ENCODE results near the gene PSKH1.

PSKH1 gene

GRCh38 chr16:67963662-67964321 is 70.7 kb downstream of the PSKH1 start:
- no peak for TF ChIP-seq CTCF (IDR thresholded peaks at IDR 0.05)
- H2AFZ ChIP-seq = no peak overlapping the region
- no peaks in the 10 kb centered on the region for H3K9me3 ChIP-seq (ENCODE audit: control insufficient read depth, low read length)
- peaks cover 51% of the 10 kb centered on the region for H3K4me1 ChIP-seq
- H3K36me3 ChIP-seq (ENCODE audit: control insufficient read depth, insufficient read depth, low read length) = no peaks in the 10 kb centered on the region
- no peaks in the 10 kb centered on the region for H3K27me3 ChIP-seq (ENCODE audit: control insufficient read depth, insufficient read depth, low read length)
- no peak overlapping the region for H3K4me3 ChIP-seq (ENCODE audit: low read depth, low read length)
- H3K27ac ChIP-seq = peak overlapping the region; percentile 70
- H3K79me2 ChIP-seq = peaks cover 25% of the 10 kb centered on the region
- no peak overlapping the region for H3K9ac ChIP-seq
- no peak overlapping the region for H3K4me2 ChIP-seq (ENCODE audit: low read length)

DNA sequence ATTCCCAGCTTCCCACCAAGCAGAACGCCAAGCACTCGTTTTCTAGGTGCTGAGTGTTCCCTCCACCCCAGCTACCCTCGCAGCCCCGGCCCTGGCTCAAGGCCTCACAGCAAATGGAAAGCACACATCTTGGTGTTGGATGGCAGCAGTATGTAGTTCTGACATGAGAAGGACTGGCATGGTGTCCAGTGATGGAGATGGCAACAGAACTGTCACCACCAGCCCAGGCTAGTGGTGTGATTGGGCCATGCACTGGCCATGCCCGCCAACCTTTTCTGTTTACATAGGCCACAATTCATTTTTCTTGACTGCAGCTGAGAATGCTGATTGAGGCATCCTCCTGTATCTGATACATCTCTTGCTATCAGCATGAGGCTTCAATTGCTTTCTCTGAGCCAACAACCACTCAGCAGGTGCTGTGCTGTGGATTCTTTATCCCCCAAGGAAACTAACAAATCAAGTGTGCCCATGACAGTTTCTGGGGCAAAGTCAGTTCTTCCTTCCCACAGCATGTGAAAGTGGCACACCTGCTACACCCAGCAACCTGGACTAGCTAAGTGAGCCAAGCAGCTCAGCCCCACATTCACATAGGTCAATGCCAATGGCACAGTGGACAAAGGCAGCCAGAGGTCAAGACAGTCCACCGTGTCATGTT is 71.5 kb downstream of the PSKH1 start:
- peaks cover 25% of the 10 kb centered on the region for H3K79me2 ChIP-seq
- peak overlapping the region; percentile 8 for H3K4me2 ChIP-seq (ENCODE audit: low read length)
- H3K4me3 ChIP-seq (ENCODE audit: low read depth, low read length) = no peak overlapping the region
- H3K27me3 ChIP-seq (ENCODE audit: control insufficient read depth, insufficient read depth, low read length) = no peaks in the 10 kb centered on the region
- no peaks in the 10 kb centered on the region for H3K9me3 ChIP-seq (ENCODE audit: control insufficient read depth, low read length)
- H2AFZ ChIP-seq = no peak overlapping the region
- H3K36me3 ChIP-seq (ENCODE audit: control insufficient read depth, insufficient read depth, low read length) = no peaks in the 10 kb centered on the region
- peak overlapping the region; percentile 70 for H3K27ac ChIP-seq
- peaks cover 51% of the 10 kb centered on the region for H3K4me1 ChIP-seq
- no peak overlapping the region for H3K9ac ChIP-seq
- no peak for TF ChIP-seq CTCF (IDR thresholded peaks at IDR 0.05)

DNA sequence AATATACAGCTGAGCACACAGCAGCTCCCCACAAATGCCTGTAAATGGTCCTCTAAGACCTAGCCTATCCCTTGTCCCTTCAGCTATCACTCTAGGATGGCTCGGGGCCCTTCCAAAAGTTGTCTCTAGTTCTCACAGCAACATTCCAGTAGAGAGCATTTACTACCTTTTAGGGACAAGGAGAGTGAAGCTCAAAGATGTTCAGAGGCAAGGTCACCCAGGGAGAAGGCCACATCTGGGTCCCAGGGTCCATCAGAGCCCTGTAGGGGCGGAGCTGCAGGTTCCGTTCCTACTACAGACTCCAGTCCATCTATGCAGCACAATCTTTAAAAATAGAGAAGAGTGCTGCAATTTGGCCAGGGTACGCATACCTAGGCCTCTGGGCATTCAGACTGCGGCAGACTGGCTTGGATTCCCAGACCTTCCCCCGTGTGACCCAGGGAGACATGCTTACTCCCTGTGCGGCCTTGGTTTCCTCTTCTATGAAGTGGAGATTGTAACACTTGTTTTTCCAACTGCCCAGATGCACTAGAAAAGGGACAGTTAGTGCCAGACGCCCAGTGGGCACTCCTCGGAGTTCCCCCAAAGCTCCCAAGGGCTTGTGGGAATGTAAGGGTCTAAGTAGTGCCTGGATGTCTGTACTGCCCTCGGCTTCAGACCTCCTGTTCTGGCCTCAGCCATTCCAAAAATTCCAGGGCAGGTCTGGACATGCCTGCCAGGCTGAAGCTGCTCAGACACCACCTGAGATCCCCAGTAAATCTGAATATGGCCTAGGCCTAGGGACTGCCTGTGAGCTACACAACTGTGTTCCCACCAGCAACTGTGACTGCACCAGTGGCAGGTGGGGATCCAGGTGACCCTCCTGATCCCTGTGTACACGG is 72.9 kb downstream of the PSKH1 start:
- H3K4me2 ChIP-seq (ENCODE audit: low read length) = peak overlapping the region; percentile 8
- no peak for TF ChIP-seq CTCF (IDR thresholded peaks at IDR 0.05)
- H3K9me3 ChIP-seq (ENCODE audit: control insufficient read depth, low read length) = no peaks in the 10 kb centered on the region
- no peaks in the 10 kb centered on the region for H3K27me3 ChIP-seq (ENCODE audit: control insufficient read depth, insufficient read depth, low read length)
- H3K79me2 ChIP-seq = peaks cover 16% of the 10 kb centered on the region
- H3K4me3 ChIP-seq (ENCODE audit: low read depth, low read length) = no peak overlapping the region
- H3K36me3 ChIP-seq (ENCODE audit: control insufficient read depth, insufficient read depth, low read length) = no peaks in the 10 kb centered on the region
- no peak overlapping the region for H3K9ac ChIP-seq
- H3K27ac ChIP-seq = peak overlapping the region; percentile 70
- no peak overlapping the region for H2AFZ ChIP-seq
- peaks cover 46% of the 10 kb centered on the region for H3K4me1 ChIP-seq

DNA sequence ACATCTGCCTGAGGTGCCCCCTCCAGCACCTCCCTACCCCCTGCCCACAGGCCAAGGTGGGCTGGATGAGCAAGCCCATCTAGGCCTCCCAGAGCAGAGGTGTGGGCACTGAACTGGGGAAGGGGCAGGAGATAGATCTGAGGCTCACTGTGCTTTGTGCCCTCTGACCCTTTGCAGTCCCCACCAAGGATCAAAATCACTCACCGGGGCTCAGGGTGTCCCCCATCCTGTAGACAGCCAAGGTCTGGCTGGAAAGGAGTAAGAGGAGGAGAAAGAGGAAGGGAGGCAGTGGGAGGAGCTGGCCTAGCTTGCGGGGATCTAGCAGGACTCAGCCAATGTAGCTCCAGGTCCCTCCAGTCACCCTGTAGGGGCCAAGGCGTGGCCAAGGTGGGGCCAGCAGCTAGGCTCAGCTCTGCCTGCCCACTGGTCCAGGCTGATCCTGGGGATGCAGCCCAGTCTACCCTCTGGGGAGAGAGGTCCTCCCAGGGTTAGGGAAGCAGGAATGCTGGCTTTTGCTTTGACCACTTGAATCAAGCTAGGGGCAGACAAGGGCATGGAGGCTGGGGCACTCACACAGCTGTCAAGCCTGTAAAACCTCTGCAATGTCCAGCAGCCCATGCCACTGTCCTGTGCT is 73.6 kb downstream of the PSKH1 start:
- no peaks in the 10 kb centered on the region for H3K9me3 ChIP-seq (ENCODE audit: control insufficient read depth, low read length)
- peaks cover 12% of the 10 kb centered on the region for H3K79me2 ChIP-seq
- H3K4me2 ChIP-seq (ENCODE audit: low read length) = peak overlapping the region; percentile 99
- peaks cover 39% of the 10 kb centered on the region for H3K4me1 ChIP-seq
- H3K27me3 ChIP-seq (ENCODE audit: control insufficient read depth, insufficient read depth, low read length) = no peaks in the 10 kb centered on the region
- peak overlapping the region; percentile 84 for H3K4me3 ChIP-seq (ENCODE audit: low read depth, low read length)
- peak overlapping the region; percentile 47 for H3K27ac ChIP-seq
- no peak overlapping the region for H3K9ac ChIP-seq
- TF ChIP-seq CTCF (IDR thresholded peaks at IDR 0.05) = no peak
- H2AFZ ChIP-seq = no peak overlapping the region
- H3K36me3 ChIP-seq (ENCODE audit: control insufficient read depth, insufficient read depth, low read length) = no peaks in the 10 kb centered on the region
